Retinal pigment epithelial cell (primary cell): ENCODE data around the gene ABCA3.

Experiments
- DNase-seq: peaks from one replicate; pipeline ENCODE4 v3.0.0-alpha.2; 2010; ENCODE audit warnings: low read depth
- H3K4me3 ChIP-seq: 2 replicates; pipeline ENCODE4 v1.5.1; 2011; ENCODE audit warnings: mild to moderate bottlenecking, low read length, control low read depth, moderate library complexity
- TF ChIP-seq, protein P1 (sequence below): conservative IDR thresholded peaks from 2 replicates; pipeline ENCODE4 v1.5.1; 2011; ENCODE audit warnings: low read depth, low read length, control low read depth, inconsistent platforms

ABCA3 gene

GRCh38 chr16:2235695-2236336, 104.7 kb downstream of the ABCA3 start:
- TF ChIP-seq, protein P1, sequence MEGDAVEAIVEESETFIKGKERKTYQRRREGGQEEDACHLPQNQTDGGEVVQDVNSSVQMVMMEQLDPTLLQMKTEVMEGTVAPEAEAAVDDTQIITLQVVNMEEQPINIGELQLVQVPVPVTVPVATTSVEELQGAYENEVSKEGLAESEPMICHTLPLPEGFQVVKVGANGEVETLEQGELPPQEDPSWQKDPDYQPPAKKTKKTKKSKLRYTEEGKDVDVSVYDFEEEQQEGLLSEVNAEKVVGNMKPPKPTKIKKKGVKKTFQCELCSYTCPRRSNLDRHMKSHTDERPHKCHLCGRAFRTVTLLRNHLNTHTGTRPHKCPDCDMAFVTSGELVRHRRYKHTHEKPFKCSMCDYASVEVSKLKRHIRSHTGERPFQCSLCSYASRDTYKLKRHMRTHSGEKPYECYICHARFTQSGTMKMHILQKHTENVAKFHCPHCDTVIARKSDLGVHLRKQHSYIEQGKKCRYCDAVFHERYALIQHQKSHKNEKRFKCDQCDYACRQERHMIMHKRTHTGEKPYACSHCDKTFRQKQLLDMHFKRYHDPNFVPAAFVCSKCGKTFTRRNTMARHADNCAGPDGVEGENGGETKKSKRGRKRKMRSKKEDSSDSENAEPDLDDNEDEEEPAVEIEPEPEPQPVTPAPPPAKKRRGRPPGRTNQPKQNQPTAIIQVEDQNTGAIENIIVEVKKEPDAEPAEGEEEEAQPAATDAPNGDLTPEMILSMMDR = no peak
- H3K4me3 ChIP-seq = no peak overlapping the region
- DNase-seq = no peak

DNA sequence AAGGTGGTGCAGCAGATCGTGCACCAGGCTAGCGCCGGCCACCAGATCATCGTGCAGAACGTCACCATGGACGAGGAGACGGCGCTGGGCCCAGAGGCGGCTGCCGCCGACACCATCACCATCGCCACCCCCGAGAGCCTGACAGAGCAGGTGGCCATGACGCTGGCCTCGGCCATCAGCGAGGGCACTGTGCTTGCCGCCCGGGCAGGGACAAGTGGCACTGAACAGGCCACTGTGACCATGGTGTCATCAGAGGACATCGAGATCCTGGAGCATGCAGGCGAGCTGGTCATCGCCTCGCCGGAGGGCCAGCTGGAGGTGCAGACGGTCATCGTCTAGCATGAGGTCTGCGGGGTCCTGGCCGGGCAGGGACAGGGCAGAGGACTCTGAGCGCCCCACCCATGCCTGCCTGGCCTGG, 105.3 kb downstream of the ABCA3 start:
- TF ChIP-seq, protein P1 = no peak
- no peak for DNase-seq
- no peak overlapping the region for H3K4me3 ChIP-seq

- H3K4me3 ChIP-seq = no peak overlapping the region
- DNase-seq = no peak
- TF ChIP-seq, protein P1 = no peak
Observed at GRCh38 chr16:2234813-2235170, 105.7 kb downstream of the ABCA3 start.

DNA sequence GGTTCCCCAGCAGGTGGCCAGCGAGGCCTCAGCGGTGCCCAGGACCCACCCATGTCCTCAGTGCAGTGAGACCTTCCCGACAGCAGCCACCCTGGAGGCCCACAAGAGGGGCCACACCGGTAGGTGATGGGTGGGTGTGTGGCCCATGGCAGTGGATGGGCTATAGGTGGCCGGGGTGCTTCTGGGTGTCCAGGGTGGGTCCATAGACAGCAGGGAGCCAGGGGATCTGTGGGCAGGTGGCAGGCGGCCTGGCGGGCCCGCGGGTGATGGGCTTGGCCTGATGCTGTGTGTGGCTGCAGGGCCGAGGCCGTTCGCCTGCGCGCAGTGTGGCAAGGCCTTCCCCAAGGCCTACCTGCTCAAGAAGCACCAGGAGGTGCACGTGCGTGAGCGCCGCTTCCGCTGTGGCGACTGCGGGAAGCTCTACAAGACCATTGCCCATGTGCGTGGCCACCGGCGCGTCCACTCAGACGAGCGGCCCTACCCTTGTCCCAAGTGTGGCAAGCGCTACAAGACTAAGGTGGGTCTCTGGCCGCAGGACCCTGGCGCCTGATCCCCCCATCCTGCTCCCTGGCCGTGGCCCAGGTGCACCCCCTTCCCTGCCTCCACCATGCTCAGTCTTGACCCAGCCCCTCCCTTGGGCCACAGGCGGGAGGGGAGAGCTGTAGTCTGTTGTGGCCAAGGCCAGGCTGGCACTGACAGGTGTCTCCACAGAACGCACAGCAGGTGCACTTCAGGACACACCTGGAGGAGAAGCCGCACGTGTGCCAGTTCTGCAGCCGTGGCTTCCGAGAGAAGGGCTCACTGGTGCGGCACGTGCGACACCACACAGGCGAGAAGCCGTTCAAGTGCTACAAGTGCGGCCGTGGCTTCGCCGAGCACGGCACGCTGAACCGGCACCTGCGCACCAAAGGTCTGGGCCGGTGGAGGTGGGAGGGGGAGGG, 106.4 kb downstream of the ABCA3 start:
- no peak overlapping the region for H3K4me3 ChIP-seq
- TF ChIP-seq, protein P1 = no peak
- DNase-seq = no peak

DNA sequence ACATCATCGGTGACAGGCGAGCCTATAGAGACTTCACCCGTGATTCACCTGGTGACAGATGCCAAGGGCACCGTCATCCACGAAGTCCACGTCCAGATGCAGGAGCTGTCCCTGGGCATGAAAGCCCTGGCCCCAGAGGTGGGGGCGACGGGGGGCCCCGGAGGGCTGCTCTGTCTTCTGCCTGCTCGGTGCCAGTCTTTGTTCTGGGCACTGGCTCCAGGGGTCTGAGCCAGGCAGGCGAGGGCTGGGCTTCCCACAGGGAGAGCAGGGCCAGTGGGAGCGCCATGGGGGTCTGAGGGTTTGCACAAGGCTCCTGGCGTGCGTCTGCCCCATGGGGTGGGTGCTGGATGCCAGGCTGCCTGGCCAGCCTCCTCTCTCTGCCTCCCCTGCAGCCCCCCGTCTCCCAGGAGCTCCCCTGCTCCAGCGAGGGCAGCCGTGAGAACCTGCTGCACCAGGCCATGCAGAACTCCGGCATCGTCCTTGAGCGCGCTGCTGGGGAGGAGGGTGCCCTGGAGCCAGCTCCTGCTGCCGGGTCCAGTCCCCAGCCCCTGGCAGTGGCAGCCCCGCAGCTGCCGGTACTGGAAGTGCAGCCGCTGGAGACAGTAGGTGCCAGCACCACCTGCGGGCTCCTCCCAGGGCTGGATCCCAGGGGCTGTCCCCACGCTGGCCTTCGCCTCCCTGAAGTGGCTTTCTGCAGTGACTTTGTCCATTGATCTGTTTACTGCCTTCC, 107.3 kb downstream of the ABCA3 start:
- TF ChIP-seq, protein P1 = no peak
- DNase-seq = no peak
- no peak overlapping the region for H3K4me3 ChIP-seq

- no peak for DNase-seq
- TF ChIP-seq, protein P1 = no peak
- H3K4me3 ChIP-seq = no peak overlapping the region
Observed at GRCh38 chr16:2232094-2232990, 108.2 kb downstream of the ABCA3 start.
